Activated T-helper 9 cell treated with anti-CD3 and anti-CD28 coated beads, Interleukin-2, amount 50 U/mL, for 16 hours (primary cell): ENCODE results near the gene PBLD.
"Not testable (repeated sequence)": the region's sequence is repeated elsewhere in the genome, so short reads cannot be mapped to it uniquely, and the experiment has no call there.

Experiments
- DNase-seq: peaks from one replicate; pipeline ENCODE4 v3.0.0-alpha.2; 2020; ENCODE audit warnings: low read depth

The PBLD gene

DNA sequence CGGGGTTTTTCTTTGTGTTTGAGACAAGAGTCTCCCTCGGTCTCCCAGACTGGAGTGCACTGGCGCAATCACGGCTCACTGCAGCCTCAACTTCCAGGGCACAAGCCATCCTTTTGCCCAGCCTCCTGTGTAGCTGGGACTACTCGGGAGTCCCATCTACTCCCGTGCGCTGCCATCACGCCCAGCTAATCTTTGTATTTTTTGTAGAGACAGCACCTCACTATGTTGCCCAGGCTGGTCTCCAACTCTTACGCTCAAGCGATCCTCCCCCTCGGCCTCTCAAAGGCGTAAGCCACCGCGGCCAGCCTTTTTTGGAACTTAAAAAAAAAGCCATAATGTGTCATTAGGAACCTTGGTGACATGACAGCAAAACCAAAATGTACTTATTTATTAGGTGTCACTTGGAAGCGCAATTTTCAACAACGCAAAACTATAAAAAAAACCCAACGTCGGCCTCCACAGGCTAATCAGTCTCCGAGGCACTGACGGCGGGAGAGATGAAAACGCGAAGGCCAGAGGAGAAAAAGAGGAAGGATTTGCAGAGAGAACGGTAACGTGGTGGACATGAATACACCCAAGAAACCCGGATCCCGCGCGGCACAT, 1.8 kb downstream of the PBLD start:
- DNase-seq: peak; percentile 2

DNA sequence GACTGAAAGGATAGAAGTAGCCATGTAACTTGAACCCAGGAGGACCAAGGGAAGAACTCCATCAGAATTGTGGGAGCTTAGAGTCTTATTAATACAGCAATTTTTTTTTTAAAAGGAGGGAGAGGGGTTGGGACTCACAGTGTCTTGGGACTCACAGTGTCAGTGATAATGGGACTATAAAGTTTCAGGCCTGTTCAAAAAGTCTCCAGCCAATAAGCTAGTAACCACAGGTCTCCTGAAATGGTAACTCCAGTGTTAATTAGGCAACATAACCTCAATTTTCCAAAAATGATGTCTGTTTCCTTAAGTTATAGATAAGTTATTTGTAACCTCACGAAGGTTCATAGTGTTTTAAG, 3.2 kb downstream of the PBLD start:
- DNase-seq: no peak

DNA sequence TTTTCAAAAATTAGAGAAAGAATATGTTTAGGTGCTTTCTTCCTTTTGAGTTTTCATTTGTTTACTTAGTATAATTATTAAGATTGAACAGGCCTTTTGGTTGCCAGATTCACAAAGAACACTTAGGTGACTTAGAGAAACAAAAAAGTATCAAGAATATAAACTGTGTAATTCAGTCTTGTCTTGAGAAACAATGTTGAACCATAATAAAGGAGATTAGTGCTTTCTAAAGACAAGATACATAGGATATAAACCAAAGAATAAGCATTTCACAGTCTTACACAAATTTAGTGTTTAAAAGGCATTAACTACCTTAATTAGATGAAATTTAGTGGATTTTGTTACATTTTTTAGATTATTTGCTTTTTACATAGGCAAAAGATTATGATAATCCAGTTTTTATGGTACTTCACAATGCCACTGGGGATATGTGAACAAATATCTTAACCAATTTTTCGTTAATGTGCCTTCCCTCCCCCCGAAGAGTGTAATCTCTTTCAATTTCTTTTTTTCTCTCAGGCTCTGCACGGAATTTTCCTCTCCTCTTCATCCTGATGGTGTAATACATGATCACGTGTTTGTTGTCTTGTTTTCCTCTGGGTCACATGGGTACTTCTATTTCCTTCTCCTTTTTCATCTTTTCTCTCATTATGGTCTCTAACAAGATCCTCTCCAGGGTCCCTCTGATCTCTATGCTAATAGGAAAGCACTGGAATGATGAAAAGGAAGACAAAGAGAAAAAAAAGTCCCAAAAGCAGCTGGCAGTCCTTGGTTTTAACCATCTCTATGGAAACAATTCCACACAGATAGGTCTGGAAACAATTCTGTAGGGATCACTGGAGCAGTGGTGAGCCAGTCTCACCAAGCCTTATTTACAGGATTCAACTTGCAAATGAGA, 4.6 kb downstream of the PBLD start:
- no peak for DNase-seq

DNA sequence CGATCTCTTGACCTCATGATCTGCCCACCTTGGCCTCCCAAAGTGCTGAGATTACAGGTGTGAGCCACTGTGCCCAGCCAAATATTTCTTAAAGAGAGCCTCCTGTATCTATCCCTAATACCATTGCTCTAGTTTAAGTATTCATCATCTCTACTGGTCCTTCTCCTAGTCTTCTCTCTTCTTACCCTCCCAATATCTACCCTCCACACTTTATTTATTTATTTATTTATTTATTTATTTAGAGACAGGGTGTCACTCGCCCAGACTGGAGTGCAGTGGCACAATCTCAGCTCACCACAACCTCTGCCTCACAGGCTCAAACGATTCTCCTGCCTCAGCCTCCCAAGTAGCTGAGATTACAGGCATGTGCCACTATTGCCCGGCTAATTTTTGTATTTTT, 8.3 kb downstream of the PBLD start:
- not testable (repeated sequence) for DNase-seq

DNA sequence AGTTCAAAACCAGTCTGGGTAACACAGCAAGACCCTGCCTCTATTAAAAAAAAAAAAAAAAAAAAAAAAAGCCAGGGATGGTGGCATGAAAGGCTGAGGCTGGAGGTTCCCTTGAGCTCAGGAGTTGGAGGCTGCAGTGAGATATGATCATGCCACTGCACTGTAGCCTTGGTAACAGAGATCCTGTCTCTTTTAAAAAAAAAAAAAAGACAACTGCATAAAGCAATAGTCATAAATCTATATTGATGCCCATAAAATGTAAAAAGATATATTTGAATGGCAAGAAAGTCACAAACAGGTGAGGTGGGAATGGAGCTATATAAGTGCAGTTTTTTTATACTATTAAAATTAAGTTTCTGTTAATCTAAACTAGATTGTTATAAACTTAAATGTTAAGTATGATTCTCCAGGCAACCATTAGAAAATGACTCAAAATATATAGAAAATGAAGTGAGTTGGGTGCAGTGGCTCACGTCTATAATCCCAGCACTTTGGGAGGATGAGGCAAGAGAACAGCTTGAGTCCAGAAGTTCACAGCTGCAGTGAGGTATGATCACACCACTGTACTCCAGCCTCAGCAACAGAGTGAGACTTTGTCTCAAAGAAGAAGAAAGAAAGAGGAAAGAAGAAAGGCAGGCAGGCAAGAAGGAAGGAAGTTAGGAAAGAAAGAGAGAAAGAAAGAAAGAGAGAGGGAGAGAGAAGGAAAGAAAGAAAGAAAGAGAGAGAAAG, 14.2 kb downstream of the PBLD start:
- no peak for DNase-seq

DNA sequence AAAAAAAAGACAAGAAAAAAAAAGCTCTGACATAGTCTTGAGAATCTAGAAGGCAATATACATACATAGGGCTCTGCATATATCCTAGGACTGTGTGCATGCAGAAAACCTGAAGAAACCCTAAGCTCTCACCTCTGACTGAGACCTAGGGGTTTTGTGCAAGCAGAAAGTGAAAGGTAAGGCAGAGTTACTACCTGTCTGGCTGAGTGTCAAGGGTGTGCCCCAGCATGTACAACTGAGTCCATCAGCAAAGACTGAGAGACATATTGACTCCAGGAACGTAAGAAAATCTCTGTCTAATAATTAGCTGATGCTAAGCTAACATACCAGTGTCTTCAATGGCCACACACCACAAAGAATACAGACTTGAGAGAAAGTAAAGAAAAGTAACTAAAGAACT, 17.1 kb downstream of the PBLD start:
- DNase-seq: no peak

DNA sequence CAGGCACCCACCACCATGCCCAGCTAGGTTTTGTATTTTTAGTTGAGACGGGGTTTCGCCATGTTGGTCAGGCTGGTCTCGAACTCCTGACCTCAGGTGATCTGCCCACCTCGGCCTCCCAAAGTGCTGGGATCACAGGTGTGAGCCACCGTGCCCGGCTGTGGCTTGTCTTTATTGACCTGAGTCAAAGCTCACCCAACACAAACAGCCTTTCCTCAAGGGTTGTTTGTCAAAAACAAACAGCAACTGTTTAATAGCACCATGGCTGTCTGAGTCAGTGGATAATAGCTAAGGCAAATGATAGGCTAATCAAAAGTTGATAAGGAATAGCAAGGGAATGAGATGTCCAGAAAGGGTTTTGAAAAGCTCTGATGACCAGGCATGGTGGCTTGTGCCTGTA, 17.8 kb downstream of the PBLD start:
- not testable (repeated sequence) for DNase-seq

DNA sequence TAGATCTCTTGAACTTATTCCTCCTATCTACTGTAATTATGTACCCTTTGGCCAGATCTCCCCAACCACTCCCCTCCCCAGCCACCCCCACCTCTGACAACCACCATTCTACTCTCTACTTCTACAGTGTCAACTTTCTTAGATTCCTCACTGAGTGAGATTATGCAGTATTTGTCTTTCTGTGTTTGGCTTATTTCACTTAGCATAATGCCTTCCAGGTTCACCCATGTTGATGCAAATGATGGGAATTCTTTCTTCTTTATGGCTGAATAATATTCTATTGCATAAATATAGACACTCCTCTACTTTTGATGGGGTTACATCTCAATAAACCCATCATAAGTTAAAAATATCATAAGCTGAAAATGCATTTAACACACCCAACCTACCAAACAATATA, 22.2 kb downstream of the PBLD start:
- DNase-seq: no peak

DNA sequence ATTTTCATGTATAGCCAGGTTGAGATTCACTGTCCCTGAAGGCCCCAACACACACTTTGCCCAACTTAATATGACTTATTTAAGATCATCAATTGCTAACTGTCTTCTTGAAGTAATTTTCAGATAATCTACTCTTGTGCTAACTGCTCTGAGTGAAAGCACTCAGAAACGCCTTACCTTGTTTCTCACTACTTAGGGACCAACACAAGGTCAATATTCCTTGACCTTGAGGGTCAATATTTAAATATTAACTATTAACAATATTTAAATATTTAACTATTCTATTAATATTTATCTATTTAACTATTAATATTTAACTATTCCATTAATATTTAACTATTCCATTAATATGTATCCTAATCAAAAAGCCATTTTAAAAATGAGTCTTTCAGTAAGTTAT, 26.9 kb downstream of the PBLD start:
- DNase-seq: no peak

DNA sequence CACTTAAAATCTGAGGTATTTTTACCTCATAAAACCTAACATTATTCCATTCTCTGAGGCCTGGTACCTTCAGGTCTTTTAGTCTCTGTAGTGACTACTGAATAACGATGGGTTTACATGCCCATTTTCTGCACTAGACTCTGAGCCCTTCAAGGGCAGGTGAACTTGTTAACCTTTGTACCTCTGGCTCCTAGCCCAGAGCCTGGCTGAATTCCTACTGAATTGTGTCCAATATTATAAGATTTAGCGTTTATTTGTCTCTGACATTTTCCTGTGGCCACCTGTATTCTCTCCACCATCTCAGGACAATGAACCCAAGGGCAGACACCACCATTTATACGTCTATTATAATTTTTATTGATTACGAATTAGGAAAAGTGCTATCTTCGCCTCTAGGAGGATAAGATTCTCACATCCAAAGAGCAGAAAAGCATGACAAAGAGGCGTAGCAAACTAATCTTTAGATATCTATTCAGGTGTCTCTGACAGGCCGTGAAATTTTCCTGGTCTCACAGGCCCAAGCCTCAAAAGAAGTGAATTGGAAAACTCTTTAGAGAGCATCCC, 28.8 kb downstream of the PBLD start:
- DNase-seq: no peak

DNA sequence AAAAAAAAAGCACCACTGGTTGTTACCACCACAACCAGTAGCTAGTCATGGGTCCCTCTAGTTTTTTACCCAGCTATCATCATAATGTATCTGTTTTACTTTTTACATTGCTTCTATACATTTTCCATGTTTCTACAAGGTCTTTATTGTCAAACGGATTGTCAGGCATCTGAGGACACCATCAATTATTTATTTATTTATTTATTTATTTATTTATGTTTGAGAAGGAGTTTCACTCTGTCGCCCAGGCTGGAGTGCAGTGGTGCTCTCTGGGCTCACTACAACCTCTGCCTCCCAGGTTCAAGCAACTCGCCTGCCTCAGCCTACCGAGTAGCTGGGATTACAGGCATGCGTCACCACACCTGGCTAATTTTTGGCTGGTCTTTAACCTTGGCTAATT, 29.9 kb downstream of the PBLD start:
- DNase-seq: no peak

DNA sequence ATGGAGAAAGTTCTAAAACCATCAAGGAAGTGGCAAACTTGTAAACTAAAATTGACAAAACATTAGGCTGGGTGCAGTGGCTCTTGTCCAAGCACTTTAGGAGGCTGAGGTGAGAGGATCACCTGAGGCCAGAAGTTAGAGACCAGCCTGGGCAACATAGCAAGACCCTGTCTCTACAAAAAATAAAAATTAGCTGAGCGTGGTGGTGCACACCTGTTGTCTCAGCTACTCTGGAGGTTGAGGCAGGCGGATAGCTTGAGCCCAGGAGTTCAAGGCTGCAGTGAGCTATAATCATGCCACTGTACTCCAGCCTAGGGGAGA, 30.3 kb downstream of the PBLD start:
- no peak for DNase-seq

DNA sequence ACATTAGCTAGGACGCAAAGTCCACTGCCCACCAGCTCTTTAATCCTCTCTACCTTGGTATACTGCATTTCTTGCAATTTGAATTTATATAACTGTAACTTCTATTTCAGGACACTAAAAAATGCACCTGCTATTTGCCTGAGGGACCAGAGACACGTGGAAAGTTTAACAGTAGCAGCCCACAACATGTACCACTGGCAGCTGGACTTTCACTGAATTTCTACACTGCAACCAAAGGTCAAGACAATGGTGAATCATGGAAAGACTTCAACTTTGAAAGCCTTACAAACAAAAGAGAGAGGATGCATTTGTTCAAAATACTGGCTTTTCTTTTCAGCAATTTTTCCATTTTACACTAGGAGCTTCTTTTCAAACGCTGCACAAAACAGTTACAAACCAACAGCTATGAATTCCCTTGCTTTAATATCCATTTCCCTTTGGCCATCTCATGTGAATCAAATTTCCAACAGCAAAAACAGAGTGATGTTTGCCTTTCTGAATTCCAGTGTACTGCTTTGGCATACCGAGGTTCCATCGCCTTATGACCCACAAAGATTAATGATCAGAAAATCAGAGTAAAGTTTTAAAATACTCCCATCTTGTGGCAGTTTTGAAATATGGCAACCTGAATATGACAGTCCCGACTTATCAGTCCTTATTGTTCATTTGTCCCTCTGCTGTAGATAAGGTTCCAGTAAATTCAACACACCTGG, 30.8 kb downstream of the PBLD start:
- no peak for DNase-seq

DNA sequence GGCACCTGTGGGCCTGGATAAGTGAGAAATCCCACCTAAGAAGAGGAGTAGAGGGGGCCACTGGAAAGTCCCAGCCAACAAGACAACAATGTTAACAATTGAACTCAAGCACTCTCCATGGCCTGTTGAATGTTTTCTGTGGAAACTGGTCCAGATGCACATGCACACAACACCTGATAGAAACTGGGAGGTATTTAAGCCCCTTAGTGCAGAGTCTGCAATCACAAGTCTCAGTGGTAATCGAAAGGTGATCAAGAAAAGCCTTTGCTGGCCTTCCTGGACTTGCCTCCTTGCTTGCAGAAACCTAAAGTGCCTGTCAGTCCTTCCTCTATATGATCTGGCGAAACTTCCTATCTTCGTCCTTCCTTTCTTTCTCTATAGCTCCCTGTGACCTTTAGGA, 31.4 kb downstream of the PBLD start:
- DNase-seq: no peak

DNA sequence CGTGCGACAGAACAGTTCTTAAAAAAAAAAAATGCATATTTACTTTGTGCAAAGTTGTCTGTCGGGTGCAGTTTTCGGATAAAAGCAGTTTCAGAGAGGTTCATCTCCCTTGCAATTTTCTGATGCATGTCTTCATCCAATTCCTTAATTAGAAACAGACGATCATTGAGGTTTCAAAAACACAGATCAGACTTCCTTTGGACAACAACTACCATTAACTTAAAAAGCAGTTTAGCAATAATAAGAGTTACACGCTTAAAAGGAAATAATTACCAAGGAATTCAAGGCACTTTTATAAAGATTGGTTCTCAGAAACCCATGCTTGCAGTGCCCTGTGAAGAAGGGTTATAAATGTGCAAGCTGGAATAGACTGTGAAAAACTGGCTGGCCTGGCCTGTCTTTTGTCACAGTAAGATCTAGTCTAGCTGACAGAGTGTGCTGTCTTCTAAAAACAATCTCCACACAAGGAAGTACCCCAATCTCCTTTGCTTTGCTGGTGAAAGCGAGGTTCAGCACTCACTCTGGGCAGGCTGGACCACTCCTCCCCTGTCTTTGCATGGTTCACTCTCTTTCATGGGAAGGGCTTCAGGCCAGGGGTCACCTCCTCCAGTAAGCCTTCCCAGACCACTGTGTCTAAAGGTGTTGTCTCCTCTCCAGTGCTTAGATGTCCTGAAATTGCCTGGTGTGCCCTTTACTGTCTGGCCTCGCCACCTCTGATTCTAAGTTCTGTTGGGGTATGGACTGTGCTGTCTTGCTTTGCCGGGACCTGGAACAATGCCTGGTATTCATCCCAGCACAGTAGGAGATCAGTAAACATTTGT, 35.7 kb downstream of the PBLD start:
- no peak for DNase-seq

DNA sequence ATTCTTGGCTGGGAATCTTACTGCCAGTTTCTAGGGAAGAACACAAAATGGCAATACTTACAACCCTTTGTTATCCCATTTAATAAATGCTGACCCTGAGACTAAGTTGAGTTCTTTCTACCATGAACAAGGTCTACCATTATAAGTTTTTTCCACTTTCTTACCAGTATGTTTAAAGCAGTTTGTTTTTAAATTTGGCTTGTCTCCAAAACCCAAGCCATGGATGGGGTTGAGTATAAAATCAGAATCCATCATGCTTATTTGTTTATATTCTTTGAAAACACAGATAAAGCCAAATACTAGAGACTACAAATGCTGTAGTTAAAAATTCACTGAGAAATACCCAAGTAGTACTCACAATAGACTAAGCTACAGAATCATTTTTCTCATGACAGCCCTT, 42.0 kb downstream of the PBLD start:
- DNase-seq: no peak

DNA sequence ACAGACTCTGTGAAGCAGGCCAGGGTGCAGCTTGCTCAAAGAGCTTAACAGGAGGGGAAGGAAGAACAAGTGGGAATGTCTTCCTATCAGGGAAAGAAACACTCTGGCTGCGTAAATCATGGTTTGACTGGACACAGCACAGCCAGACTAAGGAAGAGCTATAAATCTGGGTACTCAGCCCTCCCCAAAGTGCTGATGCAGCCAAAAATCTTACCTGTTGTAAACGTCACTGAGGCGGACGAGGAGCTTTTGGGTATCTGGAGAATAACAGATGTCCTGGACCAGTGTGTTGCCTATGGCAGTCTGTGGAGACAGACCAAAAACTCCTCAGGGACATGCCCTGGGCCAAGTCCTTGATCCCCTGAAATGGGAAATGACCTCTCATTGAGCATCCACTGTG, 44.0 kb downstream of the PBLD start:
- DNase-seq: no peak

DNA sequence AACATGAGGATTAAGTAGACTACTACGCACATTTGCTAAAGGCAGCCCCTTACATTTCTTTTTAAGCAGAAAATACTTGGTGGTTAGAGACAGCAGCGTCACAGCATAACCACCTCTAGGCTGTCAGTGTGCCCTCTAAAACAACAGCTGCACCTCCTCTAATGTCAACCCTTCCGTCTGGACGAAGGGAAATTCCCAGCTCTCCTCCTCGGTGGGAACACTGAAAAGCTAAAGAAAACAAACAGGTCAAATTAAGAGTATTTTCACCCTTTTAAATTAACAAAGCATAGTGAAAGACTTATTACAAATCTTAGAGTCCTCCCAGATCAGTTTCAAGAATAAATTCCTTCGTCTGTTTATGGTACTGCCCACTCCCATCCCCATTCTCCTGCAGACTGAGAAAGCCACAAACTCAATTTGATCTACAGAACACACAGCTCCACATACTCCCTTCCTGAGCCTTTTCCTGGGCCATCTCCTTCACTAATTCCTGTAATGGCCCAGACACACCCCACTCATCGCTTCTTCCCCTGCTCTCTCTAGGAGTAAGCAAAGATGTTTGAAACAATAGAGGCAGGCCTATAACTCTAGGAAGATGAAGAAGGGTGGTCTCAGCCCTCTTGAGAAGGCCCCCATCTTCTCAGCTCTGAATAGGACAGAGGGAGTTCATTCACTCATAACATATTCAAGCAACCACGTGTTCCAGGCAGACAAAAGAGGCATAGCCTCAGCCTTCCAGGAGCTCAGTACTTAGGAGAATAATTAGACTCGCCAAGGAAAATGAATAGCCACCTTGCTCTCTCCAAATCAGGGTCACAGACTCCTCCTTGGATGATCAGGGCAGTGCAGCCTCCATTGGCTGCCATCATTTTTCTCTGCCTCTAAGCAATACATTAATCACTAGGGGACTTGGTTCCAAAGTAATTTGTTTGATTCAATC, 48.4 kb downstream of the PBLD start:
- DNase-seq: no peak

DNA sequence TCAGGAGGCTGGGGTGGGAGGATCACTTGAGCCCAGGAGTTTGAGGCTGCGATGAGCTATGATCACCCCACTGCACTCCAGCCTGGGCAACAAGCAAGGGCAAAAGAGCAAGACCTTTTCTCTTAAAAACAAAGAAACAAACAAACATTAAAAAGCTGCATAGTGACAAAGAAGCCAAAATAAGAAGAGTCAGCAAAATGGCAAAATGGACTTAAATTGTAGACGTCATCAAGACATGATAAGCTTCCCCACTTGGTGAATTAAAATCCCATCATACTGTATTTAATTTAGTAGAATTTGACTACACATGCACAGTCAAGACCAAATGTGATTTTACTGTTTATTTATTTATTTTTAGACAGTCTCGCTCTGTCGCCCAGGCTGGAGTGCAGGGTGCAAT, 52.0 kb downstream of the PBLD start:
- no peak for DNase-seq
